Lower lobe of right lung (tissue), 2 donors: ENCODE data around the gene PCIF1. TPM values are rescaled to one million over a fixed set of nuclear protein-coding genes. Genes with fewer than 3 reads are reported as not detected.

Source experiments
- ATAC-seq, 2 donors: fragments of 200-7000 bp; cut with Tn5 transposase; one replicate each; pipeline ENCODE4 v1.9.1; 2020 to 2022; ENCODE audit warnings: mild to moderate bottlenecking in 2 of 2, moderate library complexity in 2 of 2
- DNase-seq: peaks from one replicate; pipeline ENCODE4 v3.0.0-alpha.2; 2020
- H3K27ac ChIP-seq: fragments of 200-600 bp; one replicate; pipeline ENCODE4 v1.8.0; 2022
- H3K27me3 ChIP-seq: fragments of 200-600 bp; one replicate; pipeline ENCODE4 v1.8.0; 2022; ENCODE audit warnings: low read depth
- H3K36me3 ChIP-seq: fragments of 200-600 bp; one replicate; pipeline ENCODE4 v1.8.0; 2022; ENCODE audit warnings: mild to moderate bottlenecking
- H3K4me1 ChIP-seq: fragments of 200-600 bp; one replicate; pipeline ENCODE4 v1.8.0; 2022
- H3K4me3 ChIP-seq: fragments of 200-600 bp; one replicate; pipeline ENCODE4 v1.8.0; 2022; ENCODE audit warnings: mild to moderate bottlenecking
- H3K9me3 ChIP-seq: fragments of 200-600 bp; one replicate; pipeline ENCODE4 v1.8.0; 2022
- intact Hi-C: fragments of 100-400 bp; cut with DNase I; formaldehyde crosslinking; loops from one replicate; pipeline ENCODE4 v1.11.0; 2022
- total RNA-seq: library from RNA; stranded (reverse); fragmentation: NEBNext Ultra II Directional; extraction: Animal tissue kit (Norgen Biotek cat#: 25700); gene quantifications from one replicate; pipeline ENCODE4 v1.2.1, GENCODE V29; 2021
- TF ChIP-seq, protein P1 (sequence below): fragments of 200-600 bp; IDR thresholded peaks from one replicate; pipeline ENCODE4 v1.8.0; 2022; ENCODE audit warnings: antibody characterized with exemption, mild to moderate bottlenecking
- donor health status: DM: no; HTN: yes; CAD: no; lungs with severe emphysema.

Gene PCIF1
- total RNA-seq, 1 donor from 2014 or later: 34.7 TPM

DNA sequence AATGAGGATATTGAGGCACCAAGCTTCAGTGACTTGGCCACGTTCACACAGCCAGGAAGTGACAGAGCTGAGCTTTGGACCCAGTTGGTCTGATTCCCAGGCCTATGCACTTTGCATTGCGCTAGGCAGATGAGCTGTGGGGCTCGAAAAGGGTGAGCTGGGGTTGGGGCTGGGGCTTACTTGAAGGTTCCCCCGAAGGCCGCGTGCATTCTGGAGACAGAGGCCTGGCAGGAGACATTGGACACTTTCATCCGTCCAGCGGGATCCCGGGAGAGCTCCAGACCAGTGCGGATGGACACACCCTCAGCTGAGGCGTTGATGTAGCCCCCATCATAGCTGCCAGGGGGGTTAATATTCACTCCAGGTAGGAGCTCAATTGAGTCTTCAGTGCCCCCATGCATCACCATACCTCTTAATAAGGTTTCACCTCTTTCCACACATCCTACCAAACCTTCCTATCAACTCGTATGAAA, 25.1 kb upstream of the PCIF1 start:
- Histone ChIP-seq H3K36me3 (peaks cover 13% of the 10 kb centered on the region), H3K27me3 (peaks cover 4% of the 10 kb centered on the region), H3K4me1 (peaks cover 30% of the 10 kb centered on the region), H3K9me3 (no peaks in the 10 kb centered on the region), H3K27ac (no peak overlapping the region), H3K4me3 (no peak overlapping the region)
- intact Hi-C loops: no loop called here
- ATAC-seq: no peak
- TF ChIP-seq, protein P1, sequence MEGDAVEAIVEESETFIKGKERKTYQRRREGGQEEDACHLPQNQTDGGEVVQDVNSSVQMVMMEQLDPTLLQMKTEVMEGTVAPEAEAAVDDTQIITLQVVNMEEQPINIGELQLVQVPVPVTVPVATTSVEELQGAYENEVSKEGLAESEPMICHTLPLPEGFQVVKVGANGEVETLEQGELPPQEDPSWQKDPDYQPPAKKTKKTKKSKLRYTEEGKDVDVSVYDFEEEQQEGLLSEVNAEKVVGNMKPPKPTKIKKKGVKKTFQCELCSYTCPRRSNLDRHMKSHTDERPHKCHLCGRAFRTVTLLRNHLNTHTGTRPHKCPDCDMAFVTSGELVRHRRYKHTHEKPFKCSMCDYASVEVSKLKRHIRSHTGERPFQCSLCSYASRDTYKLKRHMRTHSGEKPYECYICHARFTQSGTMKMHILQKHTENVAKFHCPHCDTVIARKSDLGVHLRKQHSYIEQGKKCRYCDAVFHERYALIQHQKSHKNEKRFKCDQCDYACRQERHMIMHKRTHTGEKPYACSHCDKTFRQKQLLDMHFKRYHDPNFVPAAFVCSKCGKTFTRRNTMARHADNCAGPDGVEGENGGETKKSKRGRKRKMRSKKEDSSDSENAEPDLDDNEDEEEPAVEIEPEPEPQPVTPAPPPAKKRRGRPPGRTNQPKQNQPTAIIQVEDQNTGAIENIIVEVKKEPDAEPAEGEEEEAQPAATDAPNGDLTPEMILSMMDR: no peak
- DNase-seq: no peak

DNA sequence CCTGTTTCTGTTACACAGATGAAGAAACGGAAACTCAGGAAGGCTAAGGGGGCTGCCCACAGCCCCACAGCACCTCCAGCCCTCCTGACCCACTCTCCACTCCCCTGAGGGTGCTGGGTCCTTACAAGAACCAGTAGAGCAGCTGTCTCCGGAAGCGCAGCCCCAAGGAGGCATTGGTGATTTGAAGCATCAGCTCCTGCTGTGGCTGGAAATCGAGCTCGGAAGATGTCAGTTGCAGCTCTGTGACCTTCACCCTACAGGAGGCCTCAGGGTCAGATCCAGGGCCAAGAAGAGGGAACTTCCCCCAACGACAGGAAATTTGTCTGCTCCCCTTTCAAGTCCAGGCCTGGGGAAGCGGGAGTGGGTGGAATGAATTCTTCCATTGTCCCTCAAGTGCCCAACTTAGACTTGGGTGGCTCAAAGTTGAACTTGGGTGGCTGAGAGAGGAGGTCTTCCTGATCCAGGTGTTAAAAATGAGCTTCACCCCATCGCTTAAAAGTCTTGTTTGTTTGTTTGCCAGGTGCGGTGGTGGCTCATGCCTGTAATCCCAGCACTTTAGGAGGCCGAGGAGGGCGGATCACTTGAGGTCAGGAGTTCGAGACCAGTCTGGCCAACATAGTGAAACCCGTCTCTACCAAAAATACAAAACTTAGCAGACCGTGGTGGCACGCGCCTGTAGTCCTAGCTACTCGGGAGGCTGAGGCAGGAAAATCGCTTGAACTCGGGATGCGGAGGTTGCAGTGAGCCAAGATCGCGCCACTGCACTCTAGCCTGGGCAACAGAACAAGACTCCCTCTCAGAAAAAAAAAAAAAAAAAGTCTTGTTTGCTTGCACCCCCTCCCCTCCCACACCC, 24.4 kb upstream of the PCIF1 start:
- no peak for ATAC-seq
- peak overlapping the region; percentile 22 for H3K27ac ChIP-seq
- TF ChIP-seq, protein P1: no peak
- DNase-seq: no peak
- H3K36me3 ChIP-seq: peaks cover 6% of the 10 kb centered on the region
- H3K9me3 ChIP-seq: no peaks in the 10 kb centered on the region
- peaks cover 4% of the 10 kb centered on the region for H3K27me3 ChIP-seq
- intact Hi-C loops: no loop called here
- peaks cover 35% of the 10 kb centered on the region for H3K4me1 ChIP-seq
- peak overlapping the region; percentile 59 for H3K4me3 ChIP-seq

DNA sequence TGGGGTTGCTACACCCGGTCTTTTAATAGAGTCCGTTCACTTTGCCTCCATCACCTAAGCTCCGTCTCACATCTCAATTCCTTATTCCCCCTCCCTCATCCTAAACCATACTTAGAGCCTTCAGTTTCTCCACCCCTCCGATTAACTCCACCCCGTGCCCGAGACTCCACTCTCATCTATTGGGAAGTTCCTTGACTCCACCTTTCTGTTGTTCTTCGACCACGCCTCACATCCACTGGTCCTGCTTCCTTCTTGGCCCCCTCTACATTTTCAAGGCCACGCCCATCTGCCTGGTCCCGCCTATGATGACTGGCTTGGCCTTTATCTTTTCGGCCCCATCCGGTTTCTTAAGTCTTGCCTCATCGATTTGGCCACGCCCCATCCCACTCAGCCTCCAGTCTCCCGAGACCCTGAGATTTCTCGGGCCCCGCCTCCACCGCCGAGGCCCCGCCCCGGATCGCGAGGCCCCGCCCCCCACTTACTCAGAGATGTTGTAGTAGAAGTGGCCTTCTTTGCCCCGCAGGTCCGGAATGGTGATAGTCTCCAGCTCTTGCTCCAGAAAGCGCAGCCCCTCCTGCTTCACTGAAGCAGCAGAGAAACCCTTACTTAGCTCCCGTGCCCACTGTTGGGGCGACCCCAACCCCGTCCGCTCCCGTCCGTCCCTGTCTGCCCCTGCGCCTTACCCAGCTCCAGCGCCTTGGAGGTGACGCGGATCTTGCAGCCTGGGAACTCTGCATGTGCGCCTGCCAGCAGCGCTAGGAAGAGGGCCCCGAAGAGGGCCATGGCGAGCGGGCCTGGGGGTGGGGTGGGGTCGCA, 23.6 kb upstream of the PCIF1 start:
- peak; percentile 93 to 94 for ATAC-seq
- Histone ChIP-seq H3K27me3 (peaks cover 4% of the 10 kb centered on the region), H3K9me3 (no peaks in the 10 kb centered on the region), H3K4me3 (peak overlapping the region; percentile 59), H3K4me1 (peaks cover 36% of the 10 kb centered on the region), H3K36me3 (no peaks in the 10 kb centered on the region), H3K27ac (peak overlapping the region; percentile 79)
- intact Hi-C loops: no loop called here
- peak; percentile 97 for DNase-seq
- TF ChIP-seq, protein P1: no peak

DNA sequence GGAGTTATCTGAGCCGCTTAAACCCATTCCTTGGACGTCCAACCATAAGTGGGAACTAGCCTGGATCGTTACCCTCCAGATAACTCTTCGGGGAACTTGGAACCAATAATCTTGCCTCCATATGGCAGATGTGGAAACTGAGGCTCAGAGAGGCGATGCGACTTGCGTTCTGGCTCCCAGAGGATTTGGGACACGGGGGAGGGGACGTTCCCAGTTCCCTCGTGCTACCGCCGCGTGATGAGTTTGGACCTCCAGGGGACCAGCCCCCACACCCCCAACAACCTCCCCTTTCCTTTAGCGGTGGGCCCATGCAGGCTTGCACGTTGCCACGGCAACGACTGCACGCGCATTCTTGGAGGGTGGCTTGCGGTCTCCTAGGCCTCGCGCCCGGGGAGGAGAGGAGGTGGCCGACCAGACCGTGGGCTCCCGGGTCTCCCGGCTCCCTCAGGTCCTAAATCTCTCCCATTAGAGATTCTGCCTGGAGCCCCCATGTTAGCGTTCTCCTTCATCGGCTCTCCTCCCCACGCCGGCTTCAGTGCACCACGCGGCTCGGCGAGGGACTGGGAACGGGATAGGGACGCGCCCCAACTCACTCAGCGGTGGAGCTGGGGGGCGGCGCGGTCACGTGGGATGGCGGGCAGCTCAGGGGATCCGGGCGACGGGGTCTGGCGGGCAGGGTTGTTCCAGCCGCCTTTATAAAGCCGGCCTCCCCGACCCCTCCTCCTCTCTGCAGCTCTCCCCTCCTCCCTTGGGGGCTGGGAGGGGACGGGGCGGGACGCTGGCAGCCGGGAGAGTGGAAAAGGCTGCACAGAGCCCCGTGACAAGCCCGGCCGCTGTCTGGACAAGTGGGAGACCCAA, 22.8 kb upstream of the PCIF1 start, which contains the start of gene PLTP:
Gene PLTP (minus strand): TSS at position 670 of the 858 bp plus-strand sequence. CDS start 703 bp downstream, outside the sequence.
- Histone ChIP-seq H3K9me3 (no peaks in the 10 kb centered on the region), H3K4me3 (peak within 1 kb of the TSS; percentile 59), H3K4me1 (peaks cover 36% of the 10 kb centered on the region), H3K36me3 (no peaks in the 10 kb centered on the region), H3K27me3 (peaks cover 4% of the 10 kb centered on the region), H3K27ac (peak within 1 kb of the TSS; percentile 79)
- intact Hi-C loops: no loop called here
- peak; percentile 66 for DNase-seq
- peak; percentile 32 to 57 for ATAC-seq
- TF ChIP-seq, protein P1: no peak

DNA sequence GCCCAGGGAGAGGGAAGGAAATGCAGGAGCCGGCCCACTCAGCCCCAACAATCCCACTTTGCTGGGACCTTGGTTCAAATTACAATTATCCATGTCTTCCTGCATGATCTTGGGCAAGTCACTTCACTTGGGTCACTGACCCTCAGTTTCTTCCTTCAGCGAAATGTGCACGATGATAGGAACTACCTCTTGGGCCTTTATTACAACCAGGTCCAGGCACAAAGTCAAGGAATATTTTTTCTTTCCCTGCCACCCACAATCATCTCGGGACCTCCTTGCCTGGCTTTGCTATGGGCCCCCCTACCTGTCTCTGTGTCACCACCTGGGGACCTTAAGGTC, 22.2 kb upstream of the PCIF1 start:
- Histone ChIP-seq H3K36me3 (no peaks in the 10 kb centered on the region), H3K27ac (peak overlapping the region; percentile 79), H3K27me3 (peaks cover 4% of the 10 kb centered on the region), H3K4me1 (peaks cover 36% of the 10 kb centered on the region), H3K9me3 (no peaks in the 10 kb centered on the region), H3K4me3 (peak overlapping the region; percentile 59)
- DNase-seq (no peak), ATAC-seq (no peak)
- intact Hi-C loops: no loop called here
- TF ChIP-seq, protein P1: no peak
